ENCODE results near the gene TNFRSF19.

The TNFRSF19 gene

GRCh38 chr13:23544668-23545067 lies 25.5 kb upstream of the TNFRSF19 start:
- no peak overlapping the region for H3K4me3 ChIP-seq (ENCODE audit: low read depth, low read length)
- no peak for DNase-seq (ENCODE audit: low read depth)
- no peak for TF ChIP-seq MYC (IDR thresholded peaks at IDR 0.05; ENCODE audit: low read depth, low read length)
- TF ChIP-seq POLR2A (IDR thresholded peaks at IDR 0.05; ENCODE audit: extremely low read depth, insufficient read length): no peak
- no peak for TF ChIP-seq MAX (IDR thresholded peaks at IDR 0.05; ENCODE audit: low read depth, low read length)
- TF ChIP-seq CTCF (IDR thresholded peaks at IDR 0.05; ENCODE audit: low read depth, low read length): no peak

- DNase-seq (ENCODE audit: low read depth): no peak
- no peak for TF ChIP-seq CTCF (IDR thresholded peaks at IDR 0.05; ENCODE audit: low read depth, low read length)
- no peak for TF ChIP-seq MAX (IDR thresholded peaks at IDR 0.05; ENCODE audit: low read depth, low read length)
- TF ChIP-seq POLR2A (IDR thresholded peaks at IDR 0.05; ENCODE audit: extremely low read depth, insufficient read length): no peak
- TF ChIP-seq MYC (IDR thresholded peaks at IDR 0.05; ENCODE audit: low read depth, low read length): no peak
- no peak overlapping the region for H3K4me3 ChIP-seq (ENCODE audit: low read depth, low read length)
These were observed 23.1 kb upstream of the TNFRSF19 start for GRCh38 chr13:23547000-23547590.

GRCh38 chr13:23549724-23550123 lies 20.5 kb upstream of the TNFRSF19 start:
- no peak overlapping the region for H3K4me3 ChIP-seq (ENCODE audit: low read depth, low read length)
- no peak for DNase-seq (ENCODE audit: low read depth)
- TF ChIP-seq MAX (IDR thresholded peaks at IDR 0.05; ENCODE audit: low read depth, low read length): no peak
- no peak for TF ChIP-seq CTCF (IDR thresholded peaks at IDR 0.05; ENCODE audit: low read depth, low read length)
- TF ChIP-seq MYC (IDR thresholded peaks at IDR 0.05; ENCODE audit: low read depth, low read length): no peak
- no peak for TF ChIP-seq POLR2A (IDR thresholded peaks at IDR 0.05; ENCODE audit: extremely low read depth, insufficient read length)

GRCh38 chr13:23550163-23550562 lies 20.0 kb upstream of the TNFRSF19 start:
- DNase-seq (ENCODE audit: low read depth): no peak
- TF ChIP-seq POLR2A (IDR thresholded peaks at IDR 0.05; ENCODE audit: extremely low read depth, insufficient read length): no peak
- TF ChIP-seq MAX (IDR thresholded peaks at IDR 0.05; ENCODE audit: low read depth, low read length): no peak
- TF ChIP-seq CTCF (IDR thresholded peaks at IDR 0.05; ENCODE audit: low read depth, low read length): no peak
- TF ChIP-seq MYC (IDR thresholded peaks at IDR 0.05; ENCODE audit: low read depth, low read length): no peak
- no peak overlapping the region for H3K4me3 ChIP-seq (ENCODE audit: low read depth, low read length)

GRCh38 chr13:23551213-23552008 lies 18.8 kb upstream of the TNFRSF19 start:
- no peak overlapping the region for H3K4me3 ChIP-seq (ENCODE audit: low read depth, low read length)
- TF ChIP-seq MYC (IDR thresholded peaks at IDR 0.05; ENCODE audit: low read depth, low read length) (no peak), POLR2A (IDR thresholded peaks at IDR 0.05; ENCODE audit: extremely low read depth, insufficient read length) (no peak), MAX (IDR thresholded peaks at IDR 0.05; ENCODE audit: low read depth, low read length) (no peak), CTCF (IDR thresholded peaks at IDR 0.05; ENCODE audit: low read depth, low read length) (no peak)
- DNase-seq (ENCODE audit: low read depth): no peak
